Stomach smooth muscle (tissue), 2 donors: ENCODE data around the gene PTPN3.

ENCODE experiments used
- H3K27ac ChIP-seq: one replicate; pipeline ENCODE4 v1.7.0; 2013; ENCODE audit warnings: mild to moderate bottlenecking, low read length, inconsistent platforms
- H3K27me3 ChIP-seq, 2 donors: one replicate each; pipeline ENCODE4 v1.7.0; 2013; ENCODE audit warnings: low read length in 2 of 2; ENCODE audit not compliant: insufficient read depth in 2 of 2, control insufficient read depth in 1 of 2
- H3K36me3 ChIP-seq, 2 donors: one replicate each; pipeline ENCODE4 v1.7.0; 2013; ENCODE audit warnings: low read length in 2 of 2; ENCODE audit not compliant: control insufficient read depth in 2 of 2, insufficient read depth in 2 of 2
- H3K4me1 ChIP-seq: one replicate; pipeline ENCODE4 v1.7.0; 2013; ENCODE audit warnings: low read length; ENCODE audit not compliant: control insufficient read depth, insufficient read depth
- H3K4me3 ChIP-seq, 2 donors: one replicate each; pipeline ENCODE4 v1.7.0; 2013; ENCODE audit warnings: low read length in 2 of 2
- H3K9ac ChIP-seq, 2 donors: one replicate each; pipeline ENCODE4 v1.7.0; 2013; ENCODE audit warnings: low read length in 2 of 2, mild to moderate bottlenecking in 1 of 2
- H3K9me3 ChIP-seq, 2 donors: one replicate each; pipeline ENCODE4 v1.7.0; 2013; ENCODE audit warnings: low read length in 2 of 2; ENCODE audit not compliant: control insufficient read depth in 2 of 2
- donor health status: healthy.
- donor health status: Pancreatic carcinoma.

Gene PTPN3

DNA sequence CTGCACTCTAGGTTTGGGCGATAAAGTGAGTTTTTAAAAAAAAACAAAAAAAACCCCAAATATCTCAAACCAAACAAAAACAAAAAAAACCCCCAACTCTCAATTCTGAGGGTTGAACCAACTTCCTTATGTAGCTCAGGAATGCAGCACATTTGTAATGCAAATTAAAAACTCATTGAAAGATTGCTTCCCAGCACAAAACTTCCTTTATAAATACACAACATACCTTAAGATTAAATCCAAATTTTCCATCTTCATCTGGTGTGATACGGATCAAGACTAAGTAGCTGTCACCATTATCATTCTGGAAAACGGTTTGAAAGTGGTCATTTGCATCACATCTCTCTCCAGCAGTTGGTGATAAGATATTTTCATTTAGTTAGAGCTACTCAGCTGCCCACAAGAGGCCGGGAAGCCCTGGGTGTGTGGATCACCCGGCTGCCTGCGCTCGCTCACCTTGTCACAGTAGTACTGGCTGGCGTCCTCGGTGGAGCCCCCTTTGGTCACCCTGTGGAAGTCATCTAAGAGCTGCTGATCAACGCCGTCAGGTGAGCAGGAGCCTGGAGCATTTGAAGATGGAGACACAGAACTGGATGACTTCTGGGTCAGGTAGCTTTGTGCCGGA lies 88.2 kb downstream of the PTPN3 start:
- Histone ChIP-seq H3K27ac (no peak overlapping the region), H3K36me3 (no peaks in the 10 kb centered on the region), H3K27me3 (no peaks in the 10 kb centered on the region), H3K4me3 (no peak overlapping the region), H3K9me3 (no peaks in the 10 kb centered on the region), H3K4me1 (no peaks in the 10 kb centered on the region), H3K9ac (no peak overlapping the region)

DNA sequence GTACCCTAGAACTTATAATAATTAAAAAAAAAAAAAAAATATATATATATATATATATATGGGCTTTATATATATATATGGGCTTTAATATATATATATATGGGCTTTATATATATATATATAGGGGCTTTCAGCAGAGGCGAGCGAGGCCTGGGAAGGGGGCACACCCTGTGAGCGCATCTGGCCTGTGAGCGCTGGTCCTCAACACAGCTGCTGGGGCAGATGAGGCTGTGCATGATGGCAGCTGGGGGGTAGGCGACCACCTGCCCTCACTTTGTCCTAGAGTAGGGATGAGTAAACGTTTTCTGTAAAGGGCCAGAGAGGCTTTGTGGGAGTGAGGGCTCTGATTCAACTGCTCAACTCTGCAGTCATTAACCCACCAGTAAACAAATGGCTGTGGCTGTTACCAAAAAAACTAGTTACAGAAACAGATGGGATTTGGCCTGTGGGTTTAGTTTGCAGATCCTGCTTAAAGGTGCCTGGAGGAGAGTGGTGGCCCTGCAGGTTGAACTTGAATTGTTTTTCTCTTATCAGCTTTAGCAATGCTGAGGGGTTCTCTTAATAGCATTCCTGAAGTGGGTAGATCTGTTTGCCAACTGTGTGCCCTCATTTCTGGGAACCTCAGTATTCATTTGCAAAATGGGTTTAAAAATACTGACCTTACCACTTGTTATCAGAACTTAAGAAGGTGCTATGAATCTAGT lies 89.2 kb downstream of the PTPN3 start:
- Histone ChIP-seq H3K36me3 (no peaks in the 10 kb centered on the region), H3K9me3 (no peaks in the 10 kb centered on the region), H3K4me1 (no peaks in the 10 kb centered on the region), H3K9ac (no peak overlapping the region), H3K4me3 (no peak overlapping the region), H3K27ac (no peak overlapping the region), H3K27me3 (peaks cover 0 to 2% of the 10 kb centered on the region in 2 donors)

DNA sequence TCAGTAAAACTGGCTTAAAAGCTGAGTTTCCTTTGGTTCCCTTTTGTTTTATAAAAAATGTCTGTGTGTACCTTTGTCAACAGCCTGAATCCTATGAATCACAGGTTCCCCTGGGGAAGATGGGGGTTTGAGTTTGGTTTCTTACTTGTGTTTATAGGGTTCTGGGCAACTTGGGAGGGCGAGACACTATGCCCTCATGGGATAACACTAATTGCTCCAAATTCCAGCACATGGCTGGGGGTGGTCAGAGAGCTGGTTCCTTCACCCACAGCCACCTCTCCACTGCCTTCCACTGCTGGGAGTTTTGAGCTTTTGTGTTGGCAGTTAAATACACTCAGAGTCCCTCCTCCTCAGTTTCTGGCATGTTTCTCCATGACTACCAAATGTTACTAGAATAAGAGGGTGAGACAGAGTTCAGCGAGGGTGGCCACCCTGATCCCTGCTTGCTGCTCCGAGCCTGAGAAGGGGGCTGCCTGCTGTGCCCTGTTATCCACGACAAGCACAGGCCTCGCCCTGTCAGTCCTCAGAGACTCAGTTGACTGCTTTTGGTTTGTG lies 94.3 kb downstream of the PTPN3 start:
- Histone ChIP-seq H3K36me3 (no peaks in the 10 kb centered on the region), H3K27me3 (peaks cover 0 to 5% of the 10 kb centered on the region in 2 donors), H3K4me1 (no peaks in the 10 kb centered on the region), H3K4me3 (no peak overlapping the region), H3K9me3 (no peaks in the 10 kb centered on the region), H3K9ac (no peak overlapping the region), H3K27ac (no peak overlapping the region)

- Histone ChIP-seq H3K36me3 (no peaks in the 10 kb centered on the region), H3K27me3 (peaks cover 0 to 5% of the 10 kb centered on the region in 2 donors), H3K9me3 (no peaks in the 10 kb centered on the region), H3K4me1 (no peaks in the 10 kb centered on the region), H3K4me3 (no peak overlapping the region), H3K27ac (no peak overlapping the region), H3K9ac (no peak overlapping the region)
Measured at GRCh38 chr9:109403116-109403515, 95.0 kb downstream of the PTPN3 start.

DNA sequence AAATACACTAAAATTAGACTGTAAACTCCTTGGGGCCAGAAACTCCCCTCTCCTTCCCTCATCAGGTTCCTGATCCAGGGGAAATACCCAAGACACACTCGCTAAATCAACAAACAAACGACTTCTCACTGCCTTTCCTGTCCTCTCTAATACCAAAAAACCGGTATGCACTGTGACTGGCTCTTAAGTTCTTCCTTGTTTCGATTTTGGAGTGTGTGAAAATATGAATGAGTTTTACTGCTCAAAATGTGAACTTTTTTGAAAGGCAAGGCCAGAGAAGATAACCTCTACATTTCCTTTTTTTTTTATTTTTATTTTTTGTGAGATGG lies 96.2 kb downstream of the PTPN3 start:
- Histone ChIP-seq H3K27me3 (peaks cover 0 to 5% of the 10 kb centered on the region in 2 donors), H3K4me3 (no peak overlapping the region), H3K27ac (no peak overlapping the region), H3K36me3 (no peaks in the 10 kb centered on the region), H3K9ac (no peak overlapping the region), H3K4me1 (no peaks in the 10 kb centered on the region), H3K9me3 (no peaks in the 10 kb centered on the region)

DNA sequence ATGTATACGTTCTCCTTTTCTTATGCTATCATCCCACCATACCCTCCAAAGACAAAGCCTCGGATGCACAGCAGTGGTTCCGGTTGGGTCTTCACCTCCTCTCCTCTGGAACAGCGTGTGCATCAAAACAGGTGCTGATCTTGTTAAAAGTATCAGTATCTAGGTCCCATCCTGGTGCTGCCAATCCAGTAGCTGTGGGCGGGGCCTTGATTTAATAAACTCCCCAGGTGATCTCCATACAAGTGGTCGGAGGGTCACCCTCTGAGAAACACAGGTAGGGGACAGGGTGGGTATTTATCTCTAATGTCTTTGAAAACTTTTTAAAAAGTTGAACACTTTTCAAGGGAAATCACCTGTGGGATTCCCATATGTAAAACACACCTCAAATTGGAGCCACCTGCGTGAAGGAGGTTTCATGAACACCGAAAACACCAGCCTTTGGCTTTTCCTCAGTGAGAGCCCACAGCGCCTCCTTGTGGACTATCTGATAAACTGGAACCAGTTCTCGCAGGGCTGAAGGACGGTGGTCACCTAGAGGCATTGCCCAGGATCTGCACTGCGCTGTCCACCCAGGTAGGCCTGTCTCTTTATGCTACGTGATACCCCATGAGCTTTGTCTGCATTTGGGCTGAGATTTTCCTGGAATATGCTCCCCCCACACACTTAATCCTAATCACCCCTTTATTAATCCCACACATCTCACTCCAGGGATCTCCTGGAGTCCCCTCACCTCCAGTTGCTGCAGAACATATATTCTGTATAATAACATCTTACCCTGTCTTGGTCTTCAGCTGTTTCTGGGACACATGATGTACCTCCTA lies 96.7 kb downstream of the PTPN3 start:
- no peaks in the 10 kb centered on the region for H3K36me3 ChIP-seq
- H3K27ac ChIP-seq: no peak overlapping the region
- no peaks in the 10 kb centered on the region for H3K4me1 ChIP-seq
- H3K9ac ChIP-seq: no peak overlapping the region
- H3K9me3 ChIP-seq: no peaks in the 10 kb centered on the region
- H3K4me3 ChIP-seq: no peak overlapping the region
- H3K27me3 ChIP-seq: peaks cover 0 to 5% of the 10 kb centered on the region in 2 donors

- H3K27ac ChIP-seq: no peak overlapping the region
- no peak overlapping the region for H3K4me3 ChIP-seq
- no peaks in the 10 kb centered on the region for H3K9me3 ChIP-seq
- peaks cover 0 to 5% of the 10 kb centered on the region in 2 donors for H3K27me3 ChIP-seq
- no peaks in the 10 kb centered on the region for H3K36me3 ChIP-seq
- H3K4me1 ChIP-seq: no peaks in the 10 kb centered on the region
- no peak overlapping the region for H3K9ac ChIP-seq
Measured at GRCh38 chr9:109399258-109399767, 98.8 kb downstream of the PTPN3 start.

DNA sequence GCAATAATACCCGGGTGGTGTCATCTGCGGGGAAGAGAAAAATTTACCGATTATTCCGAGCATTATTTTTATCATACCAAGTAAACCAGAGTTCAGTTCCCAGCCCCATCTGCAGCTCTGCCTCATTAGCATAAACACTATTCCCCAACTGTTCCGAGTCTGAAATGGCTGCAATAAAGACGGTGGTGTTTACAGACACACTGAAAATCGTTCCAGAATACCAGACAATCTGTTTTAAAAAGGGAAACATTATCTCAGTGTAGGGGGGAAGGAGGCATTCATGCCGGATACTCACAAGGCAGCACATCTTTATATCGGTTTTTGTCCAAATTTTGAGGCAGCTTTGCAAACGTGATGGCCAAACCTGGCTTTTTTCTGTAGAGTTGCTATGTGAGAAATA lies 106.9 kb downstream of the PTPN3 start:
- Histone ChIP-seq H3K4me3 (no peak overlapping the region), H3K36me3 (no peaks in the 10 kb centered on the region)

DNA sequence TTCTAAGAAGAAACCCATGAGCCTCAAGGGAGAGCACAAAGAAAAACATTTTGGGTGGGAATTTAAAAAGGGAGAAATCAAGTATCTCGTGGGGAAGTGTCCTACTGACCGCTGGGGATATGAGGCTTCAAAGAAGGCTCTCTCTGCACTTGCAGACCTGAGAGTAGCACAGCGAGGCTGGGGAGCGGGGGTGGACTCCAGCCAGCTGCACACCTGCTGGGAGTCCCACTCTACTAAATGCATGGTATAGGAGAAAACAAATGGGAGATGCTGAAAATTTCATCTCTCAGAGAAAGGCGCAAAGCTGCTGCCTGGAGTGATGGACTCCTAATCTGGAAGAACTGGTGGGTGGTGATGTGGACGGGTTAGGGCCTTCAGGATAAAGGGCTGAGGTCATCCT lies 110.3 kb downstream of the PTPN3 start:
- Histone ChIP-seq H3K36me3 (no peaks in the 10 kb centered on the region), H3K4me1 (no peaks in the 10 kb centered on the region), H3K9ac (no peak overlapping the region), H3K4me3 (no peak overlapping the region), H3K27me3 (no peaks in the 10 kb centered on the region), H3K27ac (no peak overlapping the region), H3K9me3 (no peaks in the 10 kb centered on the region)

More for the DNA sequence above, 106.9 kb downstream of the PTPN3 start:
- Histone ChIP-seq H3K9ac (no peak overlapping the region), H3K9me3 (no peaks in the 10 kb centered on the region), H3K4me1 (no peaks in the 10 kb centered on the region), H3K27ac (no peak overlapping the region), H3K27me3 (no peaks in the 10 kb centered on the region)

GRCh38 chr9:109387206-109387605 lies 110.9 kb downstream of the PTPN3 start:
- H3K36me3 ChIP-seq: no peaks in the 10 kb centered on the region

More at GRCh38 chr9:109387206-109387605, 110.9 kb downstream of the PTPN3 start:
- H3K27me3 ChIP-seq: no peaks in the 10 kb centered on the region
- H3K9me3 ChIP-seq: no peaks in the 10 kb centered on the region
- no peaks in the 10 kb centered on the region for H3K4me1 ChIP-seq
- H3K27ac ChIP-seq: no peak overlapping the region
- no peak overlapping the region for H3K4me3 ChIP-seq
- H3K9ac ChIP-seq: no peak overlapping the region
